ENCODE measurements around the gene N4BP3.

N4BP3 gene

DNA sequence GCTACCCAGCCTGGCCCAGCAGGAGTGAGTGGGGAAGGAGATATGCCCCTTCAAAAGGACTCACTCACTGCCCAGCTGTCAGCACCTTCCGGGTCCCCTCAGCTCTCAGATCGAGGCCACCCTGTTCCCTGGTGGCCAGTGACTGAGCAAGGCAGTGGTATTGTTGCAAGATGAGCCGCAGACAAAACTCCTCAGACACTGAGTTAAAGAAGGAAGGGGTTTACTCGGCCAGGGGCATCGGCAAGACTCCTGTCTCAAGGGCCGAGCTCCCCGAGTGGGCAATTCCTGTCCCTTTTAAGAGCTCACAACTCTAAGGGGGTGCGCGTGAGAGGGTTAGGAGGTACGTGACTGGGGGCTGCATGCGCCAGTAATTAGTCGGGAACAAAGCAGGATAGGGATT, 9.7 kb upstream of the N4BP3 start:
- DNase-seq = no peak

DNA sequence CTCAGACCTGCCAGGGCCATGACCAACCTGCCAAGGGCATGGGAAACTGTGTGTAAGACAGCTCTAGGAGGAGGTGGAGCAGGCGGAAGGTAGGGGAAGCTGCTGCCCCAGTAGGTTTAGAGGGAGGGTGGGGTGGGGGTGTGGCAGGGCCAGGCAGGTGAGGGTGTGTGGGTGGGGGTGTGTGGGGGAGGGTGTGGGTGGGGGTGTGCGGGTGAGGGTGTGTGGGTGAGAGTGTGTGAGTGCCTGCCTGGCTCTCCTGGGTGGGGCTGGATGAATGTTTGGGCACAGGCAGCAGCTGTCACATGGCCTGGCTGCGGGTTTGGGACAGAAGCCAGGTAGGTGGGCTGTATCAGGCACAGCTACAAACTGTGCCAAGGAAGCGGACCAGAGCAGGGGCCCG, 8.8 kb upstream of the N4BP3 start:
- DNase-seq = no peak

DNA sequence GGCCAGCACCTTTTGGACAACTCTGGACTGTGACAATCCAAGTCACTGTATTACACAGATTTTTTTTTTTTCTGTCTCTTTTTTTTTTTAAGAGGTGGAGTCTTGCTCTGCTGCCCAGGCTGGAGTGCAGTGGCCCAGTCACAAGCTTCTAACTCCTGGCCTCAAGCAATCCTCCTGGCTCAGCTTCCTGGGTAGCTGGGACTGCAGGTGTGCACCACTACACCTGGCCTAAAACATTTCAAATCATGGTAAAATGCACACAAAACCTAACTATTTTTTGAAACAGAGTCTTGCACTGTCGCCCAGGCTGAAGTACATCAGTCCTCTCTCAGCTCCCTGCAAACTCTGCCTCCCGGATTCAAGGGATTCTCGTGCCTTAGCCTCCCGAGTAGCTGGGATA, 7.2 kb upstream of the N4BP3 start:
- DNase-seq = no peak

DNA sequence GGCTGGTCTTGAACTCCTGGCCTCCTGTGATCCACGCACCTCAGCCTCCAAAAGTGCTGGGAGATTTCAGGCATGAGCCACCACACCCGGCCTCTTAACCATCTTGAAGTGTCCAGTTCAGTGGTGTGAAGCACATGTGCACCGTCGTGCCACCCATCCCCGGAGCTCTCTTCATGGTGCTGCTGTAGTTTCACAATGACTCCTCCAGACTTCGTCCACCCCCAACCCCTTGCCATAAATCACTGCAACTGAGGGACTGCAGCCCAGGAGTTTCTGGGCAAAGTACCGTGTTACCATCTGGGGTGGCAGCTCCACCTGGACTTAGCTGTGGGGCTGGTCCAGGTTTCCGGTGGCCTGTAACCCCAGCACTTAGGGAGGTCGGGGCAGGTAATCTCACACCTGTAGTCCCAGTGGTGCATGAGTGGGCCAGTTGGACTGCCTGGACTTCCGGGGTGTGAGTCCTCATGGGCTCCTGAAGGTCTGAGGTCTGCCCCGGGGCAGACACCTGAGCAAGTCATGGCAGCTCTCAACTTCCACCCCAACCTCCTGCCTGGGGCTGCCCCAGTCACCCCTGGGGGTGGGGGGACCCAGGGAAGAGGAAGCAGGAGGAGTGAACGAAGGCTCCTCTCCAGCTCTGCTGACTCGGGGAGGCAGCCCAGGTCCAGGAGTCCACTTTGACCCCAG, 6.6 kb upstream of the N4BP3 start:
- DNase-seq = peak in 1 of 3 donors; percentile 17

DNA sequence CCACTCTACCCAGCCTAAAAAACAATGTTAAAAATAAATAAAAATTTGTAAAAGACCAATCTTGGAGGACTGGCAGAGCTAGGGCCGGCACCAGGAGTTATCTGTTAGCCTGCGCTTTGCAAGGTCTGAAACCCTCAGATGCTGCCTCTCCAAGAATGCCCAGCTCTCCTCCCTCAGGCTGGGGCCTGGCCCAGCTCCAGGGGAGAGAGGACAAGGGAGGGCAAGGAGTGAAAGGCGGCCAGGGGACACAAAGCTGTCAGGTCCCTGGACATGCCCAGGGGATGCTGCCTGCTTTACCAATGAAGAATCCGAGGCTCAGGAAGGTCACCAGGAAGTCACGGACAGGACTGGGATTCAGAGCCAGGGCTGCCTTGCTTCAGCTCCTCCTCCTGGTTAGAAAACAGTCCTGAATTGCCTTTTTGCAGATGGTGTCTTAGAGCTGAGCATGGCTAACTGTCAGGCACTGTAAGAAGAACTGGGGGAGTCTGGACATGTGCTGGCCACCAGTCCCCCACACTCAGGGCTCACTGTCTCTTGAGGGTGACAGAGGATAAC, 5.5 kb upstream of the N4BP3 start:
- peak in 1 of 3 donors; percentile 5 for DNase-seq

DNA sequence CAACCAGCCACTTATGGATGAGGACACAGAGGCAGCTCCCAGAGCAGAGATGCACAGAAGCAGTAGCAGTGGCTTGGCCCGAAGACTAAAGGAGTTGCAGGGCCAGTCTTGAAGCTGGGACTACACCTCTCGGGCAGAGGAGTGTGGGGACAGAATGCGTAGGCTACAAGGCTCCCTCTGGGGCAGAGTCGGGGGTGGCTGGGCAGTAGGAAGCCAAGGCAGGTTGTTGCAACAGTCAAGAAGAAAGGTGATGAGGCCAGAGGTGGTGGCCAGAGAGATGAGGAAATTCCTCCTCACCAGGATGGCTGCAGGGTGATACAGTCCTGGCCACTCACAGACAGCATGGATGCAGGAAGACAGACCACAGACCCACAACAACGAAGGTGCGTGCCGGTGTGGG, 4.9 kb upstream of the N4BP3 start:
- peak in 1 of 3 donors; percentile 16 for DNase-seq

DNA sequence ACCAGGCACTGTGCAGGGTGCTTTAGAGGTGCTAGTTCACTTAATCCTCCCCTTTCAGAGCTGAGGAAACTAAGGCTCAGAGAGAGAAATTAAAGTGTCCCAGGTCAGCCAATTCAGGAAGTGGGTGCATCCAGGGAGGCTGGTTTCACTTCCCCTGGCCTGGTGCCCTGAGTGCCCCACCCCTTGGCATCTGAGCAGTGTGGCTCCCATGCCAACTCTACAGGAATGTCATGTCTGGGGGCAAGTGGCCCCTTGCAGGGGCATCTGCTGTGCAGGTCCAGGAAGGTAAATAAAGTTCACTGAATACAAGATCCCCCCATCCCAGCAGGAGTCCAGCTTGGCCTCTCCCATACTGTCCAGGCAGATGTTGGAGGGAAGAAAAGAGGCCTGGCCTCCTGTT, 4.4 kb upstream of the N4BP3 start:
- DNase-seq = peak; percentile 34 to 56 (median 47)

DNA sequence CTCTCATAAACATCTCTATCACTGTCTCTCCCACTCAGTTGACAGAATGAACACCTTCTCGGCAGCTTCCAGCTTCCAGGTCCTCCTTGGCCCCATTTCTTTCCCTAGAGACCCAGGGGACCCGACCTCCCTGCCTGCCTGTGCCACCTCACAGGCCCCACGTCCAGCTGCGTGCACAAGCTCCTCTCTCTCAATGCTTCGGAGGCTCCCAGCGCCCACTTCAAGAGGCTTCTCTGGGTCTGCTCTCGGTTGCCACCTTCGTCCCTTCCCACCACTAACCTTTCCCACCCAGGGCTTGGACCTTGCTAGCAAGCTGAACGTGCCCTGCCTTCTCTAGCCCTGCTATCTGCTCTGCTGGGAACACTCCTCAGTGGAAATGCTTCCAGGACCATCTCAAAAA, 2.8 kb upstream of the N4BP3 start:
- no peak for DNase-seq

DNA sequence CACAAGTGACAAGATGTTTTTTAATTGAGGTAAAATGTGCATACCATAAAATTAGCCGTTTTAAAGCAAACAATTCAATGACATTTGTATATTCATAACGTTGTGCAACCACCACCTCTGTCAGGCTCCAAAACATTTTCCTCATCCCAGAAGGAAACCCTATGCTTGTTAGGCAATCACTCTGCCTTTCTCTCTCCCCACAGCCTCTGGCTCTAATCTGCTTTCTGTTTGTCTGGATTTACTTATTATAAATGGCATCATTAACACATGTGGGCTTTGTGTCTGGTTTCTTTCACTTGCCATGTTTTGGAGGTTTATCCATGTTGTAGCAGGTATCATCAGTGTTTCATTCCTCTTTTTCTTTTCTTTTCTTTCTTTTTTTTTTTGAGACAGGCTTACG, 1.4 kb upstream of the N4BP3 start:
- peak in 1 of 3 donors; percentile 28 for DNase-seq

DNA sequence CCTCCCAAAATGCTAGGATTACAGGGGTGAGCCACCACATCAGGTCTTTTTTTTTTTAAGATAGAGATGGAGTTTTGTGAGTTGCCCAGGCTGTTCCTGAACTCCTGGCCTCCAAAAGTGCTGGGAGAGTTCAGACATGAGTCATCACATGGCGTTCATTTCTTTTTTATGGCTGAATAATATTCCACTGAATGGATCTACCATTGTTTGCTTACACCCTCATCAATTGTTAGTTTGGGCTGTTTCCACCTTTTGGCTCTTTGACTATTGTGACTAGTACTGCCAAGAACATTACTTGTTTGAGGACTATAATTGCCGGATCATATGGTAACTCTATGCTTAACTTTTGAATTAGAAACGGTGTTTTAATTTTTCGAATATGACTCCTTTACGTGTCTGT, 787 bp upstream of the N4BP3 start:
- DNase-seq = peak in 1 of 3 donors; percentile 13

DNA sequence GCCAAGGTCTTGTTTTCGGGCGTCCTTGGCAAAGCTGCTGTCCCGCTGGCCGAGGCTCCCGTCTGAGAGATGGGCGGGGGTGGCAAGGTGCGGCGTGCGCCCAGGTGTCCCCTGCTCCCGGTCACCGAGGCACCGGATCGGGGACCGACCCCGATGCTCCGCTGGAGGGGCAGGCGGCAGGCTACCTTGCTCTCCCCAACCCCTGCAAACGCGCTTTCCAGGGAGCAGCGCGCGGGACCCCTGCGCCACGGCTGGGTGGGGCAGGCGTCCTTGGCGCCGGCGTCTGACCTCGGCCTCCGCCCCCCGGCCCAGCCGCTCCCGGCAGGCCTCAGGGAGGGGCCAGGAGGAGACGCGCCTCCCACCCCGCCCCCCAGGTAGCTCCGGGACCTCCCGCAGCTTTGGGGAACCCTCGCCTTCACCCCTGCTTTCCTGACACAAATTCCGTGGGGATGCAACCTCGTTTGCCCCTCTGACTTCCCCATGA, 551 bp downstream of the N4BP3 start:
- DNase-seq = no peak

DNA sequence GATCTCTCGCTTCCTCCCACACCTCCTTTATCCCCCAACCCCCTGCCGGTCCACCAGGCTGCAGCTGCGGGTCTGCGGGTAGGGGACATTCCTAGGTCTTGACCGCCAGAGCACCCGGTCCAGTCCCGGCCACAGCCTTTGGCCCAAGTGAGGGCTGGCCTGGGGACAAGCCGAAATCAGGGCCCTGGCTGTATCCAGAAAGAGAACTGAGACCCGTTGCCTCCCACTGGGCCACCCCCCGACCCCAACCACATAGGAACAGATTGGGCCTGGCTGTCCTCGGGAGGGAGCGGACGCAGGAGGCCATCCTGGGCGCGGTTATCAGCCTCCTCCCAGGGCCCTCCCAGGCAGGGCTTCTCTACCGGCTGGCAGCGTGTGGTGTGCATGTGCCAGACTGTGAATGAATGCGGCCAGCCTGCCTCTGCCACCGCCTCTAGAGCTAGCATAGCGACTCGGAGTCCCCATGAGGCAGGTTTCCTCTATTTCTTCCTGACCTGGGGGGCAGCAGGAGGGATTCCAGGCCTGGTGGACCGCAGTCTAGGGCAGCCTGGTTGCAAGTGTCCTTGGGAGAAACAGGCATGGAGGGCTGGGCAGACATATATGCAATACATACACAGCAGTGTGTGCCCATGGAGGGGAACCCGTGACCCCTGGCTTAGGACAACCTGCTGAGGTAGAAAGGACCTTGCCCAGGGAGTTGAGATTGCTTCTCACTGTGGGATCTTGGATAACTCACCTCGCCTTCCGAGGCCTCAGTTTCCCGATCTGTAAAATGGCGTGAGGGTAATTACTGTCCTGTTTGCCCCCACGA, 1.2 kb downstream of the N4BP3 start:
- DNase-seq = peak in 1 of 3 donors; percentile 34

DNA sequence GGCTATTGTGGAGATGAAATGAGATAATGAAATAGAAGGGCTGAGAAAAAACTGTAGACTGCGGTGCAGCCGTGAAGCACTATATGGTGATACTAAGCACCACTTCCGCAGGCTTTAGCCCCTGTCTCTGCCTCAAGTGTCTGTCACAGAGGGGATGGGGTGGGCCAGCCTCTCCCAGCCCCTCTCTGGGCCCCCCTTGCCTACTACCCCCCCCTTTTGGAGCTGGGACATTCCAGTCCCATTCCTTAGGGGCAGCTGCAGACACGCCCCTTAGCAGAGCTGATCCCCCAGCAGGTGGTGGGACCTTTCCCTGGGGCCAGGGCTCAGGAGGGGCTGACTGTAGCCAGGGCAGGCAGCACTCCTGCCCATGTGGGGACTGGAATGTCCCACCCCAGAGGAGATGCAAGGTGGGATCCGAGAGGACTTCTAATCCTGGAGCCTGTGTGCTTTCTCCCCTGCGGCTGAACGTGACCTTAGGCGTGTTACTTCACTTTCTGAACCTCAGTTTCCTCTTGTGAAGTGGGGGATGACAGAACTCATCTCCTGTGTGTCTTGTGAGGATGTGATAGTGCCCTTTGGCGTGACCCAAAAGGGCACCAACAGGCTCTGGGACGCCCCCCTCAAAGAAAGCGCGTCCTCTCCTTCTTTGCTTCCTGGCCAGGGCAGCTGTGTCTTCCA, 1.9 kb downstream of the N4BP3 start:
- no peak for DNase-seq

DNA sequence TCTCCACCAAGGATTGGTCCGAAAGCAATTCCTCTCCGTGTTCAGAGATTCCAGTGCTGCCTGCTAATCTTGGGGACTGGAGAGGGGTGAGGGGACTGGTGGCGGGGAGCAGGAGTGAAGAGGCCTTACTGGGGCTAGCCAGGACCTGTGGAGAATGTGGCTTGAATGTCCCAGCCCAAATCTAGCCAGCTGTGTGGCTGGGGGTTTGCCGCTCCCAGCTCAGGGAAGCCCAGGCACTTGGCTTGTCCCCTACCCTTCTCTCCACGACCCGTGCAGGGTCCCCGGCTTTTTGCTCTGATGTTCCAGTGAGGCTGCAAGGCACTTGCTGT, 2.4 kb downstream of the N4BP3 start:
- no peak for DNase-seq

DNA sequence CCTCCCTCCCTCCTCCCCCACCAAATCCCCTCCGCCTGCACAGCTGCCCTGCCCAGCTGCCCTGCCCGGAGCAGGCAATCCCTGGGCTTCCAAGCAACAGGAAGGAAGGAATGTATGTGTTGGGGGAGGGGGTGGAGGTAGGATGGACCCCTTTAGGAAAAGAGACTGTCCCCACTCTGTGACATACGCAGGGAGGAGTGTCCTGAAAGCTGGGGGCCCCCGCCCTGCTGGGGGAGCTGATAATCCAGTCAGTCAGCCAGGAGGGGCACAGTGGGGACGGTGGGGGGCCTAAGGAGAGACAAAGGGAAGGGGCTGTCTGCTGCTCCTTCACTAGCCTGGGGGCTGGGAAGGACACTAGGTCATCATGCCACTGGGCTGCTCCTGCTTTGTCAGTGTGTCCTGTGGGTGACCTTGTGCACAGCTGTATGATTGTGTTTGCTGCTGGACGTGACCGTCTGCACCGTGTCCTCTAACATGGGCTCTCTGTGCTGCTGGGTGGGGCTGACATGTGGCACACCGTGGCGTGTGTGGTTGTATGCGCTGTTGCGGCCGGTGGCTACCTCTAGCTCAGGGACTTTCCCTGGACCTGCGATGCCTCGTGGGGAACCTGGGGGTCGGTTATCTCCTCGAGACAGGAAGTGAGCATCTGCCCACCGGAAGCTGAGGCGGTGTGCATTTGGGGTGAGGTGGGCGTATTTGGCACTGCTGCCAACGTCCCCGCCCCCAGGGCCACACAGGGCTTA, 3.0 kb downstream of the N4BP3 start:
- DNase-seq = peak in 1 of 3 donors; percentile 38

DNA sequence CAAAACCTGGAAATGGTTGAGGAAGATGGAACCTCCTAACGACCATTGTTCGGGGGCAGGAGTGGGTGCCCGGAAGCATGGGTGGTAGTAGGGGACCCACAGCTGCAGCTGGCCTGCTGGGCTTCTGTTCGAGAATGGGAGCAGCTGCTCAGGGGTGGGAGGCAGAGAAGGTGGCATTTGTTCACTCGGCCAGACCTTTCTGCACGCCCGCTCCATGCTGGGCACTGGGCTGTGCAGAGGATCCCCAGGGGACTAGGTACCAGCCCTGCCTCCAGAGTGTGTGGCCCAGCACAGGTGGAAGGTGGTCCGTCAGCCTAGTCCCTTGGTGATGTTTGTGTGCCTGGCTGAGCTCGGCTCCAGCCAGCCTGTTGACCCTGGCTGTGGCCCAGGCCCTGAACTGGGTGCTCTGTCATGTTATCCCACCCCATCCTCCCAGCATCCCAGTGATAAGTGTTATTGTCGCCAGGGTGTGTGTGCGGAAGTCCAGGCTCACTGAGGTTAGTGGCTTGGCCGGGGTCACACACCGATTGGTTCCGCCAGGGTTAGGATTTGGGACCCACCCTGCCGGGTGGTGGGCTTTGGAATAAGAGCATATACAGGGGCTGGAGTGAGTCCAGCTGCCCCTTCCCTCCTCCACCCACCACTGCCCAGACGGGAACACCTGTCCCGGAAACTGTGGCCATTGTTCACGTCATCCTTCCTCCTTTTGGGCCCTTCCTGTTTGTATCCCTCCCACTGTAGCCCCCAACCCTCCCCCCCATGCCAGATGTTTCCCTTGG, 4.8 kb downstream of the N4BP3 start:
- DNase-seq = no peak

DNA sequence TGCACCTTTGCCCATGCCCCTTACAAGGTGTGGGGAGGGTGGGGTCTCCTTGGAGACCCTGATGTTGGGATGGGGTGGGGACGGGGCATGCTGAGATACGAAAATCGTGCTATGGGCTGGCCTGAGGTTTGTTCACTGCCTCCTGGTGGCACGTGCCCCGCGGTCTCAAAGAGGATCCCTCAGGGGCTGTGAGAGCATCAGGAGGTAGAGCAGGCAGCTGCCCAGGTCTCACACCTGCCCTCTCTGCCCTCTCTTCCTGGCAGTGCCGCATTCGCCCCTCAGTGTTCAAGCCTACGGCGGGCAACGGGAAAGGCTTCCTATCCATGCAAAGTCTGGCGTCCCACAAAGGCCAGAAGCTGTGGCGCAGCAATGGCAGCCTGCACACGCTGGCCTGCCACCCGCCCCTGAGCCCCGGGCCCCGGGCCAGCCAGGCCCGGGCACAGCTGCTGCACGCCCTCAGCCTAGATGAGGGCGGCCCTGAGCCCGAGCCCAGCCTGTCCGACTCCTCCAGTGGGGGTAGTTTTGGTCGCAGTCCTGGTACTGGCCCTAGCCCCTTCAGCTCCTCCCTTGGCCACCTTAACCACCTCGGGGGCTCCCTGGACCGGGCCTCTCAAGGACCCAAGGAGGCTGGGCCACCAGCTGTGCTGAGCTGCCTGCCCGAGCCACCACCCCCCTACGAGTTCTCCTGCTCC, 6.7 kb downstream of the N4BP3 start:
- DNase-seq = no peak

DNA sequence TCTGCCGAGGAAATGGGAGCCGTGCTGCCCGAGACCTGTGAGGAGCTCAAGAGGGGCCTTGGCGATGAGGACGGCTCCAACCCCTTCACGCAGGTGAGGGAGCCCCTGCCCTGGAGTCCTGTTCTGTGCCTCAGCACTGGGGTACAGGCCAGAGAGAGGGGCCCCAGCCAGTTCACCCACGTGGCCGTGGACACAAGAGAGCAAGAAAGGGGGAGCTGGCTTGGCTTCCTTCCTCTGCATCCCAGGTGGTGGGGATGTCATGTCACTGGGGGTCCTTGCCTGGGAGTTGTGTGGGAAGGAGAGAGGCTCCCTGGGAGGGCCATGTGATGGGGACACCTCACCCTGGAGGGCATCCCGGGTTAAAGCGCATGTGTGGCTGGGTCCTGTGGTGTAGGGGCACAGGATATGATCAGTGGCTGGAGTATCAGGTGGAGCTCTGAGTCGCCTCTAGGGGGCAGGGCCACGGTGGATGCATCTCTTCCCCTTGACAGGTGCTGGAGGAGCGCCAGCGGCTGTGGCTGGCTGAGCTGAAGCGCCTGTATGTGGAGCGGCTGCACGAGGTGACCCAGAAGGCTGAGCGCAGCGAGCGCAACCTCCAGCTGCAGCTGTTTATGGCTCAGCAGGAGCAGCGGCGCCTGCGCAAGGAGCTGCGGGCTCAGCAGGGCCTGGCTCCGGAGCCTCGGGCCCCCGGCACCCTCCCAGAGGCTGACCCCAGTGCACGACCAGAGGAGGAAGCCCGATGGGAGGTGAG, 7.5 kb downstream of the N4BP3 start:
- peak in 2 of 3 donors; percentile 28 to 57 for DNase-seq

DNA sequence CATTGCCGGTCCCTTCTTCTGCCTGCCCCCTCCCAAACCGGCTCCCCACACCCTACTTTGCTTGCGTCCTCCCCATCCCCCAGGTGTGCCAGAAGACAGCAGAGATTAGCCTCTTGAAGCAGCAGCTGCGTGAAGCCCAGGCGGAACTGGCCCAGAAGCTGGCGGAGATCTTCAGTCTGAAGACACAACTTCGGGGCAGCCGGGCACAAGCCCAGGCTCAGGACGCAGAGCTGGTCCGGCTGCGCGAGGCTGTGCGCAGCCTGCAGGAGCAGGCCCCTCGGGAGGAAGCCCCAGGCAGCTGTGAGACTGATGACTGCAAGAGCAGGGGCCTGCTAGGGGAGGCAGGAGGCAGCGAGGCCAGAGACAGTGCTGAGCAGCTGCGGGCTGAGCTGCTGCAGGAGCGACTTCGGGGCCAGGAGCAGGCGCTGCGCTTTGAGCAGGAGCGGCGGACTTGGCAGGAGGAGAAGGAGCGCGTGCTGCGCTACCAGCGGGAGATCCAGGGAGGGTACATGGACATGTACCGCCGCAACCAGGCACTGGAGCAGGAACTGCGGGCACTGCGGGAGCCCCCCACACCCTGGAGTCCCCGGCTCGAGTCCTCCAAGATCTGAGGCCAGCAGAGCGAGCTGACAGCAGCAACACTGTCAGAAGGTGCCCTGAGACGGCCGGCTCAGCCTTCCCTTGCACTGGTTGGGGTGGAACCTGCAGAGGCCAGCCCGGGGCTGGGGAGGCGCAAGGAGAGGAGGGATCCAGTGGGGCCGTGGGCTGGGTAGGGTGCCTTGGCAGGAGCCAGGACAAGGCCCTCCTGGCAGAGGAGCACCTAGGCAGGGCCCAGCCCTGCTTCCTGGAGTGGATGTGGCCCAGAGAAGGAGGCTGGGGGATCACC, 8.3 kb downstream of the N4BP3 start:
- no peak for DNase-seq

DNA sequence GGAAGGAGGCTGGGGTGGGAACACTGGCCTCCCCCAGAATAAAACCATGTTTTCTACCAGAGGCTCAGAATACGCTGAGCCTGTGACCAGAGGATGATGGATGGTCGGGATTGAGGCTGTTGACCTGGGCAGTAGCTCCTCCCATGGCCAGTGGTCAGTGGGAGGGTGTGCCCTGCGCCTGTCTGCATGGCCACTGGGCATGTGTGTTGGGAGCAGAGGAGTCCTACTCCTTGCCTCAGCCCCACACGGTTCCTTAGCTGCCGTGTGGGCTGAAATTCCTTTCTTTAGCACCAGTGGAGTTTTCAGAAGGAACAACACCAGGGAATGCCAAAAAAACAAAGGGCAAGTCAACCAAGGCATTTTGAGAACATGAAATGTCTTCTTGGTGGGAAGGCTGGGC, 9.0 kb downstream of the N4BP3 start:
- DNase-seq = no peak
